HG02852 (cell line): Measurements from ENCODE around the gene GCGR.
A peak's percentile ranks its signal among the peaks of the same experiment; 100 is the strongest.
"Not testable (repeated sequence)": the region's sequence is repeated elsewhere in the genome, so short reads cannot be mapped to it uniquely, and the experiment has no call there.

Experiments
- ATAC-seq: cut with Tn5 transposase; IDR thresholded peaks from one replicate; pipeline ENCODE4 v1.9.1; 2021; ENCODE audit warnings: mild to moderate bottlenecking, moderate library complexity; ENCODE audit not compliant: unreplicated experiment

Gene GCGR

DNA sequence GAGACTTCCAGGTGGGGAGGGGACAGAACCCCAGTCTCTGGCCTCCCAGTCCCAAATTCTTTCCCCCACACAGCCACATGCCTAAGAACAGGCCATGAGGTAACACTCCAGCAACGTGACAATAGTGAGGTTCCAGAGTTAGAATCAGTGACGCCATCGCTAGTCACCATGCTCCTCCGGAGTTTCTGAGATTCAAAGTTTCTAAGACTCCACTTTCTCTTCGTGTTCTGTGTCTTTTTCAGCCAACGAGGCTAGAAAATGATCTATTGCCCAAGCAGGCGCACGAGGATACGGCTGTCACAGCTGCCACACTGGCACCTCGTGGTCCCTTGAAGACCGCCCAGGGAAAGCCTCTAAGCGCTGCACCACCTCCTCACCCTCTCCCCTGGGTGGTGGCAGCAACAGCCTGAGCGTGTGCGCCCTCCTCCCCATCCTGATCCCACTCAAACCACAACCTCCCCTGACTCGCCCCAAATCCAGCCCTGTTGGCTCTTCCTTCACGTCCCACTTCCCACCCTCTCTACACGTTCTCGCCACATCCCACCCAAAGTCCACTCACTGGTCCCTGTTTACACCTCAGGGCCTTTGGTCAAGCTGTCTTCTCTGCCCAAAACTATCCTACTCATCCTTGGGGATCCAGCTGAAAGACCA, 28.1 kb downstream of the GCGR start:
- ATAC-seq, result no peak

DNA sequence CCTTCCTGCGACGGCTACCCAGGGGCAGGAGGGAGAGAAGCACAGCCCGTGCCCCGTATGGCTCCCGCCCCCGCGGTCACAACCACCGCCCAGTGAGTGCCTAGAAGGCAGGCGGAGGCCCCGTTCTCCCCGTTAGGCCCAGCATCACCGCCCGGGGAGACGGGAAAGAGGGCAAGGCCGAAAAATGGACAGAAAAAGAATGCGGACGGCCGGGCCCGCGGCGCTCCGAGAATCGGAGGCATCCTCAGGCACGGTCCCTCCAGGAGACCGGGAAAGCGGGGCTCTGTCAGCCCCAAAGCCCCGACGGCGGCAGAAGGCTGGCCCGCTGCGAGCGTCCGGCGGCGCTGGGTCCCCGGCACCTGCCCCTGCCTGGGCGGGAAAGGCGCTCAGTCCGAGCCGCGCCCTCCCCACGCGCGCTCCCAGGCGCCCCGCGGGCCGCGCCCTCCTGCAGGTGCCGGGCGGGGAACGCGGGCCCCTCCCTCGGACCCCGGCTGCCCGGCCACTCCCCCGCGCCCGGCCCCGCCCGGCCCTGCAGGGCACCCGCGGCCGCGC, 28.7 kb downstream of the GCGR start:
- peak; percentile 57 for ATAC-seq

DNA sequence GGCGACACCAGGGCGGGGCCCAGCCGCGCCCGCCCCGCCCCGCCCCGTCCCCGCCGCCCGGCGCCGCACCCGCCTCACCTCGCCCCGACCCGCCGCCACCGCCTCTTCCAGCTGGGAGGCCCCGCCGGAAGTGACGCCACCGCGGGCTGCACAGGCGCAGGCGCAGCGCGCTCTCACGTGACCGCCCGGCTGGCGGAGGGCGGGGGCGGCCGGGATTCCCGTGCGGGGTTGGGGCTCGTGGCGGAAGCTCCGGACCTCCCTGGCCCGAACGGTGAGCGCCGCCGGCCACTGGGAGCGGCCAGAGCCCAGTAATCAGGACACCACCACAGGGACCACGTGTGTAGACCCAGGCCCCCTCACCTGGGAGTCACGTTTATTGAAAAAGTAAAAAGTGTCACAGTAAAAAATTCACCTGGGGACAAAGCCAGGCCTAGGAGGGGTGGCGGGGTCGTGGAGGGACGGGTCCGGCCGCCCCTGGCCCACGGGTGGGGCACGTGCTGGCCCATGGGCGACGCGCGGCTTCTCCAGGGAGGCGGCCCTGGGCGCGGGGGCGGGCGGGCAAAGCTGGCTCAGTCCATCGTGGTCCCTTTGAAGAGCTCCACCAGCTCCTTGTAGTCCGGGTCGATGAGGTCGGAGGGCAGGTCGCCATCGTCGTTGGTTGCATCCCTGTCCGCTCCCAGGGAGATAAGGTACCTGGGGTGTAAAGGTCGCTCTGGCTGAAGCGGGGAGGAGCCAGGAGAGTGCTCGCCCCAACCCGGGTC, 29.4 kb downstream of the GCGR start, which contains the start of gene MCRIP1:
TSS of gene MCRIP1 (minus strand) at position 132 of the 761 bp plus-strand sequence. CDS start 8,785 bp downstream, outside the sequence.
- peak; percentile 65 for ATAC-seq

DNA sequence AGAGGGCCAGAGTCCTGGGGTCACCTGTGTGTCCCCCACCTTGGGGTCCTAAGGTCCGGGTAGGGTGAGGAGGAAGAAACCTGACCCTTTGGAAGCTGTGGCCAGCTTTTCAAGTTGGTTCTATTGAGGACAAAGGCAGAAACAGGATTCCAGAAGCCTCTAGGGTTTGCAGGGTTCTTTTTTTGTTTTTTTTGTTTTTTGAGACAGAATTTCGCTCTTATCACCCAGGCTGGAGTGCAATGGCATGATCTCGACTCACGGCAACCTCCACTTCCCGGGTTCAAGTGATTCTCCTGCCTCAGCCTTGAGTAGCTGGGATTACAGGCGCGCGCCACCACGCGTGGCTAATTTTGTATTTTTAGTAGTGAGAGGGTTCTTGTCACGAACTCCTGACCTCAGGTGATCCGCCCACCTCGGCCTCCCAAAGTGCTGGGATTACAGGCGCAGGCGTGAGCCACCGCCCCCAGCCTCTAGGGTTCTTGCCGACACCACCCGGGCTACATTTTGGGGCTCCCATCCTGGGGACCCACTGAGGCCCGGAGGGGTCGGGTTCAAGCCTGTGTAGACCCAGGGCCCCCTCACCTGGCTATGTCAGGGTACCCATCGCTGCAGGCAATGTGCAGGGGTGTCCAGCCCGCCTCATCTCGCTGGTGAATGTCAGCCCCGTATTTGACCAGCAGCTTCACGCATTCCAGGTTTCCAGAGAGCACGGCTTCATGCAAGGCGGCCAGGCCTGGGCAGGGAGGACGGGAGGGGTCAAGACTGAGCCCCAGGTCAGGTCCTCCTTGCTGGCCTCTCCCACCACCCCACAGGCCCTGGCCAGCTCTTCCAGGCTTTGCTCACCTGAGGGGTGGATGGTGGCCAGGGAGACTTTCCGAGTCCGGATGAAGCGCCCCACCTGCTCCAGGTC, 30.2 kb downstream of the GCGR start:
- no peak for ATAC-seq

DNA sequence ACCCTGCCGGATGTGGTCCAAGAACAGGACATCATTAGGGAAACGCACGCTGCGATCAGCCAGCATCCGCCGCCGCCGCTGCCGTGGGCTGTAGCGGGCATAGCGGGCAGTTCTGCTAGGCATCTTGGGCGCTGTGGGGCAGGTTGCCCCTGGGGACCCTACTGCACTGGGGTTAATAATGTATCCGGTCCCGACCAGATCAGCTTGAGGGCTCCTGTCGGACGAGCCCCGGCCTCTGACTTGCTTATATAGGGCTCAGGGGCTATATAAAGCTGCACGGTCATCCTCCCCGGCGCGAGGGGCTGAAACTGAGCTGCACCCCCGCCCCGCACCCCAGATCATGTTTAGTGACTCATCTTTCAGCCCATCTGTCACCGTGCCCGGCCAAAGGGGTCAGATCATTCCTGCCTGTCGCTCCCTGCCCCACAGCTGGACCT, 30.9 kb downstream of the GCGR start, which contains the start of gene PPP1R27:
TSS of gene PPP1R27 (minus strand) at position 220 of the 437 bp plus-strand sequence. CDS start at position 123, 97 bp downstream.
- ATAC-seq, result no peak

DNA sequence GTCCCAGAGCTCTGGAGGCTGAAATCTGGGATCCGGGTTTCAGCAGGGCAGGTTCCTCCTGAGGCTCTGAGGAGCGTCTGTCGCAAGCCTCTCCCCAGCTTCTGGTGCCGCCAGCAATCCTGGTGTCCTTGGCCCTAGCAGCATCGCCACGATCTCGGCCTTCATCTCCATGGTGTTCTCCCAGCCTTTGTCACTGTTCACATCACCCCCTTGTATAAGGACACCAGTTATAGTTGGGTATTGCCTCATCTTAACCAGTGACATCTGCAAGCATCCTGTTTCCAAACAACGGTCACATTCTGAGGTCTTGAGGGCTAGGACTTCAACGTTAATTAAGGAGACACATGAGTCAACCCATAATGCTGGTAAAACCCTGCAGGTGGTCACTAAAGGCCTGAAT, 33.7 kb downstream of the GCGR start:
- ATAC-seq, result no peak

DNA sequence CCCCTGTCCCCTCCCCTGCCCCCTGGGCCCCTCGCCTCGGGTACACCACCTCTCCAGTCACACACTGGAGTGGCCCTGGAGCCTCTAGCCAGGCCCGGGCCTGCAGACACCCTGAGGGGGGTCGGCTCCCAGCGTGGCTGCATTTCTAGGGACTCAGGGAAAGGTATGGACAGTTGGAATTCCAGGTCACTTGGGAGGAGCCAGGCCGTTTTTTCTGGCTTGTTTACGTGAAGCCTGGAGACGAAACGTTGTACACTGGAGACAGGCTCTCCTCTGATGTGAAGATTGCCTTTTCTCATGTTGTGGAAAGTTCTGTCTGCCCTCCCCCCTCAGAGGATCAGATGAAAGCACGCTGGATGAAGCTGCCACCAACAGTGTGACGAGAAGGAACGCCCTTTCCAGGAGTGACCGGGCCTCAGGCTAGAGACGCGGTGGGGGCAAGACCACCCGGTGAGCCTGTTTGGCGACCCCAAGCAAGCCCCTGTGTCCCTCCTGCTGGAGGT, 34.9 kb downstream of the GCGR start:
- ATAC-seq, result no peak

DNA sequence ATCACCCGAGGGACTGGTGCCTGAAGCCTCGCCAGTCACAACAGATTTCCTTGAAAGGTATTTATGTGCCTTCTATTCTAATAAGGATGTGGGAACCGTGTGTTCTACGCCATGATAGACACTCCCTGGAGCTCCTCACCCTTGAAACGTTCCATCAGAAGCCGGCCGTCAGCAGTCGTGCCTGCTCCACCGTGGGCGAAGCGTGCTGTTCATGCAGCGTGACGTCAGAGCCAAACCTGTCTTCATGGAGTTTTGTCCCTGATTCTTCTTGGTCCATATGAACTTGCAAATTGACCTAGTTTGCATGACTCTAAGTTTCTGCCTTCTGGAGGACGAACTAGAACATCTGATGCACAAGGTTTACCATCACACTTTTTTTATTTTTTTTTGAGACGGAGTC, 35.4 kb downstream of the GCGR start:
- no peak for ATAC-seq

DNA sequence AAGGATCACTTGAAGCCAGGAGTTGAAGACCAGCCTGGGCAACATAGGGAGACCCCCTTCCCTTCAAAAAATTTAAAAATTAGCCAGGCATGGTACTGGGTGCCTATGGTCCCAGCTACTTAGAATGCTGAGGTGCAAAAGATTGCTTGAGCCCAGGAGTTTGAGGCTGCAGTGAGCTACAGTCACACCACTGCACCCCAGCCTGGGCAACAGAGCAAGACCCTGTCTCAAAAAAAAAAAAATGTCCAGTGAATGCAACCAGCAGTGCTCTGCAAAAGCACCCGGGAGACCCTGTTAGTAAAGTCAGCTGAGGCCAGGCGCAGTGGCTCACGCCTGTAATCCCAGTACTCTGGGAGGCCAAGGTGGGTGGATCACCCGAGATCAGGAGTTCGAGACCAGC, 36.1 kb downstream of the GCGR start:
- ATAC-seq, result not testable (repeated sequence)

DNA sequence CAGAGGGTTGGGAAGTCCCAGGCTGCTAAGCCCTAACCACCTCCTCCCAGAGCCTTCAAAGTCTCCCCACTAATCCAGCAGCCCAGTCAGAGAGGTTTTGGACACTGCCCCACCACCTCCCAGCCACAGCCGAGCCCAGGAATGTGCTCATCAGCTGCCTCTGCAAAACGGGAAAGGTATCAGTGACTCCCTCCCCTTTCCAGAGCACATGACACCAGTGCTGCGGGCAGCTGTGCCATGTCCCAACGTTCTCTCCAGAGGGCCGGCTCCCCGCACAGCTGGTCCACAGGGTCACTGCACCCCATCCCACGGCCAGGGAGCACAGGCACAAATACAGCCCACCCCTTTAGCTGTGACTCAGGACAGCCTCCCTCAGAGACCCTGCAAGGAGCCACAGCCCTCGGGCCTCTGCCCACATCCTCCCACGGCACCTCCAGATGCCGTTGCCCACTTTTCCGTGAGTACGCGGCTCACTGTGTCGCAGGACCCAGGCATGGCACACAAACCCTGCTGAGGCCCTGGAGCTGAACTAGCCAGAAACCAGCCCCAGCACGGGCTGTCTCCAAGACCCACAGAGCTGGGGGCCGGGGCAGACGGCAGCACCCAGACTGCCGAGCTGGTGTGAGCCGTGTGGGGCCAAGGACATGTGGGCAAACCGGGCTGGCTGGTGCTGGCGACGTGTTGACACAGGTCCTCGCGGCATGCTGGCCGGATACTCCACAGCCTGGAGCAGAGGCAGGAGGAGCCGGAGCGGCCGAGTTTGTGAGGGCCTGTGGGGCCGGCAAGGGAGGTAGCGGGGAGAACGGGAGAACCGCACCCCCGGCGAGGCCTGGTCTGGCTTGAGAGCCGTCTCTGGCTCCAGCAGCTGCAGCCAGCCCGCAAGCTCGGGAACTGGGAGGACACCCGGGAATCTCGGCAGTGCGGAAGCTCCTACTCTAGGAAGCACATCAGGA, 37.2 kb downstream of the GCGR start:
- ATAC-seq, result no peak

DNA sequence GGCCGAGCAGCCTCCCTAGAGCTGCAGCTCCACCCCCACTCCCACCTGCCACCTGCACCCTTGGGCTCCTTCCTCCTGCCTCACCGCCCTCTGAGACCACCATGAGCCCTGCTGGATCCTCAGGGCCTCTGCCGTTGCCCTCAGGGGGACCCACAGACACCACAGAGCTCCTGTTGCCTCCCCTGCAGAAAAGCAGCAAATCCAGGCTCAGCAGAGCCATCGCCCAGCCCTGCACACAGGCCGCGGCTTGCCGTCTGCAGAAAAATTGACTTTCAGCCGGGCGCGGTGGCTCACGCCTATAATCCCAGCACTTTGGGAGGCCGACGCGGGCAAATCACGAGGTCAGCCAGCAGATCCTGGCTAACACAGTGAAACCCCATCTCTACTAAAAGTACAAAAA, 37.9 kb downstream of the GCGR start:
- ATAC-seq, result no peak

DNA sequence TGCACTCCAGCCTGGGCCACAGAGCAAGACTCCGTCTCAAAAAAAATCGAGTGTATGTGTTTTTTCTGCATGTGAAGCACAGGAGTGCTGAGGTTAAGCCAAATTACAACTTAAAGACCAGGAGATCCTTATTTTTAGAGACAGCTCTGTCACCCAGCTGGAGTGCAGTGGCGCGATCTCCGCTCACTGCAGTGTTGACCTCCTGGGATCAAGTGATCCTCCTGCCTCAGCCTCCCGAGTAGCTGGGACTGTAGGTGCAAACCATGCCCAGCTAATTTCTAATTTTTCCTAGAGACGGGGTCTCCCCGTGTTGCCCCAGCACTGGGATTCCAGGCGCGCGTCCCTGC, 38.4 kb downstream of the GCGR start:
- no peak for ATAC-seq

DNA sequence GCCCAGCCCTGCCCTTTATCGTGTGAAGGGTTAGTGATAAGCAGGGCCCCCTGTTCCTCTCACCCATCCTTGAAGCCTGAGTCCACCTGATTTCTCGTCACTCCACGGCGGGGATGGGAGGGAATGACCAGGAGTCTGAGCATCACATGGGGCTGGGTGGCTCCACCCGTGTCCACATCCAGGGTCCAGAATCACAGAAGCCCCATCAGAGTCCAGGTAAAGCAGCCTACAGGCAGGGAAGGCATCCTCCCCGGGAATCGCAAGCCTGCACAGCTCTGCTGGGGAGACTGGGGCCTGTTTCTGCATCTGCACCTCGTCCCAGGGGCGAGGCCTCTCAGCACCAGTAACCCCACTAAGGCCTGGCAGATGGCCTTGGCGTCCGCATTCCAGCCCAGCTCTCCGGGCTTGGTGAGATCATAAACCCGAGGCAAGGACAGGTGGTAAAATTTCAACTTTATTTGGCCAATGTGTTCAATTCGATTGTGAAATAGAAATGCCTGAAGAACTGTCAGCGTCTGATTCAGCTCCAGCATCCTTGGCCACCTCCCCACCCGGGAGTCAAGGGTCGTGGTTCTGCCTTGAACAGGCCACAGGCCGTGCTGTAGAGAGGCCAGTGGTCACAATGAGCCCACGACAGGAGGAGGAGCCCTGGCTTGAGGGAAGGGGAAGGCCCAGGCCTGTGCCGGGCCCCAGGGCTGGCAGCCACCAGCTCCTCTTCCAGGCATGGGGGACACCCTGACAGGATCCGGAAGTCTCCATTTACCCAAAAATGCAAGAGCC, 39.0 kb downstream of the GCGR start:
- no peak for ATAC-seq

DNA sequence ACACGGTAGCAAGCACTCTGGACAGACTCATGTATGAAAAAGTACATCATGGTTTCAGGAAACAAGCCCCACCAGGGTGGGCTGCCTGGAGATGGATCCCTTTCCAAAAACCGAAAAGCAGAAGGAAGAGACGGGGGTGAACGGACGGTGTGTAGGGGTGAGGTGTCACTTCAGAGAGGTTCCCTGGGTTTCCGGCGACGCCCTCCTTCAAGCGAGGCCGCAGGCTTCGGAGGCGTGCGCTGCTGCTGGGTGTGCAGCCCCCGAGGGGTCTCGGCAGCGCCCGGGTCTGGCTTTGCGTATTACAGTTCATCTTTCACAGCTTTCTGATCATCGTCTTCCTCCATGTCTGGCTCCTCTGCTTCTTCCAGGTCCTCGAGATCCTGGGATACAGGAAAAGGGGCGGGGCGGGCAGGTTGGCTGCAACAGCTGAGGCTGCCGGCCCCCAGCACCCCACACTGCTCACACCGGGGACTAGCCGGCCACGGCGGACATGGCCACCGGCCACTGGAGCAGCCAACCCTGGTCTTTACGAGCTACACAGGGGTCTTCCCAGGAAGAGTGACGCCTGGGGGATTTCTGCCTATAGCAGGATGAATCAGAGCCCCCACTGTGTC, 39.9 kb downstream of the GCGR start:
- ATAC-seq, result no peak

DNA sequence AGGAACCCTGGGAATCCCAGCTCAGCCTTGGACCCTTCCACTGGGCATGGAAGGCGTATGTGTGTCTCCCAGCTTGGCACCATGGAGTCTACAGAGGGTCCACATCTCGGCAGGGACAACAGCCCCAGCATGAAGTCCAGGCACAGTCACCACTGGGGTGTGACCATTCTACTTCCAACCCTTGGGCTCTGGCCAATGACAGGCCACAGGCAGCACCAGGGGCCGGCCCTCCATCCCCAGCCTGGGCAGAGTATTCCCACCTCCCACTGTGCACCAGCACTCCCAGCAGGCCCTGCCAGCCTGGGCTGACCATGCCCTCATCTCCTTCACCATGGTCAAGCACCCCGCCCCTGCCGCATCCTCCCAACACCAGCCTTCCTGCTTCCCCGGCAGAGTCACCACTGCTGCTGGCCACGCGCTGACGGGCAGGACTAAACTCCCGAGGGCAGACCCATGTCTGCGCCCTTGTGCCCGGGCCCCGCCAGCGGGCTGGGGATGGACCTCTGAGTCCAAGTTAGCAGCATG, 40.4 kb downstream of the GCGR start:
- no peak for ATAC-seq

DNA sequence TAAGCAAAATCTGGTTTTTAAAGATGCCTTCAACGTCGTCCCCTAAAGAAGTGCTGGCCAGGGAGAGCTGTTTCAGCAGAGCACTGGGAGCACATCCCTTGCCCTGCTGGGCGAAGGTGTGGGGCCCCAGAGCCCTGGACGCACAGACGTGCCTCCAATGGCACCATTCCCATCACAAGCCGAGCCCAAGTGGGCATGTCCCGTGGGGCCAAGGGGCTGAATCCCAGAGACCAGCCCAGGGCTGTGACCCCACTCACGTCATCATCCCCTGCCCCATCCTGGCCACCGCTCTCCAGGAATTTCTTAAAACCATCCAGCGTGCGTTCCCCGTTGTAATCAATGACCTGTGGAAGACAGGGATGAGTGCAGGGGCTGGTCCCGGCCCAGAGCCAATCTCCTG, 40.9 kb downstream of the GCGR start:
- ATAC-seq, result no peak

DNA sequence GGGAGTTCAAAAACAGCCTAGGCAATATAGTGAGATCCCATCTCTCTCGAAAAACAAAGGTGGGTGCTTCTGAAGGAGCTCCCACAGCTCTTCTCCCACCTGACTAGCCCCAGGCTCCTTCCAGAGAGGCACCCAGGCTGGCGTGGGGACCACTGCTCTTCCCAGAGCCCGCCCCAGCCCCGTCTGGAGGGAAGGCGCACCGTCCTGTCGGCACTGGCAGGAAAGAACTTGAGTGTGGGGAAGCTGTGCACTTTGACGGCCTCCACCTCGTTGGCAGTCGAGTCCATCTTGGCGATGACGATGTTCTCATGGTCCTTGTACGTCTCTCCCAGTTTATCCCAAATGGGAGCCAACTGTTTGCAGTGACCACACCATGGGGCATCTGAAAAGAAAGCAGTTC, 41.4 kb downstream of the GCGR start:
- no peak for ATAC-seq
